Activated naive CD8-positive, alpha-beta T cell treated with anti-CD3 and anti-CD28 coated beads, Interleukin-2, amount 50 U/mL, for 24 hours (primary cell): ENCODE data around the gene KRTAP4-9.
A peak's percentile ranks its signal among the peaks of the same experiment; 100 is the strongest.
"Not testable (repeated sequence)": the region's sequence is repeated elsewhere in the genome, so short reads cannot be mapped to it uniquely, and the experiment has no call there.

Source experiments
- ATAC-seq: fragments of 150-1000 bp; cut with Tn5 transposase; one replicate; pipeline ENCODE4 v1.10.0; 2021
- DNase-seq: peaks from one replicate; pipeline ENCODE4 v3.0.0; 2021
- H3K27ac Mint-ChIP-seq: one replicate; pipeline ENCODE4 v1.8.0; 2021; ENCODE audit warnings: mild to moderate bottlenecking, mixed read lengths
- H3K27me3 Mint-ChIP-seq: one replicate; pipeline ENCODE4 v1.8.0; 2021; ENCODE audit warnings: mixed read lengths
- H3K36me3 Mint-ChIP-seq: one replicate; pipeline ENCODE4 v1.8.0; 2021; ENCODE audit warnings: low read depth, mixed read lengths
- H3K4me1 Mint-ChIP-seq: one replicate; pipeline ENCODE4 v1.8.0; 2021; ENCODE audit warnings: mixed read lengths
- H3K4me3 Mint-ChIP-seq: one replicate; pipeline ENCODE4 v1.8.0; 2021; ENCODE audit warnings: mild to moderate bottlenecking, moderate library complexity, mixed read lengths
- H3K9me3 Mint-ChIP-seq: one replicate; pipeline ENCODE4 v1.8.0; 2021; ENCODE audit warnings: mixed read lengths

The KRTAP4-9 gene

GRCh38 chr17:41105347-41105746 lies at the start of gene KRTAP4-9:
TSS of gene KRTAP4-9 (plus strand) at chr17:41105389. CDS start at chr17:41105389, 0 bp downstream.
- H3K9me3 Mint-ChIP-seq, H3K4me1 Mint-ChIP-seq, H3K4me3 Mint-ChIP-seq, H3K36me3 Mint-ChIP-seq, ATAC-seq, H3K27me3 Mint-ChIP-seq, DNase-seq: not testable (repeated sequence)
- peak within 1 kb of the TSS; percentile 37 for H3K27ac Mint-ChIP-seq

- no peak for DNase-seq
These were observed 47.6 kb upstream of the KRTAP4-9 start for GRCh38 chr17:41057547-41057946.

GRCh38 chr17:41058741-41059140 lies 46.4 kb upstream of the KRTAP4-9 start:
- H3K9me3 Mint-ChIP-seq, result no peaks in the 10 kb centered on the region
- H3K4me3 Mint-ChIP-seq, result no peak overlapping the region
- H3K36me3 Mint-ChIP-seq, result no peaks in the 10 kb centered on the region
- no peak for ATAC-seq
- no peak for DNase-seq
- no peaks in the 10 kb centered on the region for H3K4me1 Mint-ChIP-seq
- no peak overlapping the region for H3K27ac Mint-ChIP-seq
- peaks cover 33% of the 10 kb centered on the region for H3K27me3 Mint-ChIP-seq

More at GRCh38 chr17:41057547-41057946, 47.6 kb upstream of the KRTAP4-9 start:
- Mint-ChIP-seq H3K4me3 (no peak overlapping the region), H3K9me3 (no peaks in the 10 kb centered on the region), H3K4me1 (no peaks in the 10 kb centered on the region), H3K27me3 (peaks cover 33% of the 10 kb centered on the region), H3K27ac (no peak overlapping the region), H3K36me3 (no peaks in the 10 kb centered on the region)
- ATAC-seq, result no peak

- H3K27me3 Mint-ChIP-seq, result peaks cover 33% of the 10 kb centered on the region
- not testable (repeated sequence) for H3K4me3 Mint-ChIP-seq, ATAC-seq, H3K4me1 Mint-ChIP-seq, DNase-seq, H3K9me3 Mint-ChIP-seq, H3K36me3 Mint-ChIP-seq, H3K27ac Mint-ChIP-seq
These were observed 45.7 kb upstream of the KRTAP4-9 start for GRCh38 chr17:41059276-41060051.

GRCh38 chr17:41060052-41060604 lies 45.1 kb upstream of the KRTAP4-9 start, which contains the start of gene KRTAP2-3:
TSS of gene KRTAP2-3 (minus strand) at chr17:41060114. CDS start at chr17:41060050, 64 bp downstream.
- Mint-ChIP-seq H3K9me3 (no peaks in the 10 kb centered on the region), H3K4me1 (no peaks in the 10 kb centered on the region), H3K27me3 (peaks cover 33% of the 10 kb centered on the region), H3K27ac (no peak within 1 kb of the TSS), H3K36me3 (no peaks in the 10 kb centered on the region), H3K4me3 (no peak within 1 kb of the TSS)
- no peak for DNase-seq
- ATAC-seq, result no peak

GRCh38 chr17:41061964-41062363 lies 43.2 kb upstream of the KRTAP4-9 start:
- no peaks in the 10 kb centered on the region for H3K9me3 Mint-ChIP-seq

GRCh38 chr17:41063449-41063848 lies 41.7 kb upstream of the KRTAP4-9 start:
- Mint-ChIP-seq H3K4me3 (no peak overlapping the region), H3K36me3 (no peaks in the 10 kb centered on the region), H3K27me3 (peaks cover 18% of the 10 kb centered on the region), H3K4me1 (no peaks in the 10 kb centered on the region), H3K9me3 (no peaks in the 10 kb centered on the region), H3K27ac (no peak overlapping the region)
- DNase-seq (no peak), ATAC-seq (no peak)

More at GRCh38 chr17:41061964-41062363, 43.2 kb upstream of the KRTAP4-9 start:
- ATAC-seq (no peak), DNase-seq (no peak)
- Mint-ChIP-seq H3K27ac (no peak overlapping the region), H3K27me3 (peaks cover 30% of the 10 kb centered on the region), H3K4me1 (no peaks in the 10 kb centered on the region), H3K36me3 (no peaks in the 10 kb centered on the region), H3K4me3 (no peak overlapping the region)

GRCh38 chr17:41064301-41064700 lies 40.9 kb upstream of the KRTAP4-9 start:
- no peak for ATAC-seq
- H3K27me3 Mint-ChIP-seq, result peaks cover 14% of the 10 kb centered on the region
- no peak overlapping the region for H3K4me3 Mint-ChIP-seq
- no peak for DNase-seq
- H3K4me1 Mint-ChIP-seq, result no peaks in the 10 kb centered on the region
- H3K36me3 Mint-ChIP-seq, result no peaks in the 10 kb centered on the region
- H3K9me3 Mint-ChIP-seq, result no peaks in the 10 kb centered on the region
- no peak overlapping the region for H3K27ac Mint-ChIP-seq

- H3K36me3 Mint-ChIP-seq, H3K9me3 Mint-ChIP-seq, ATAC-seq, H3K4me3 Mint-ChIP-seq, H3K27me3 Mint-ChIP-seq, DNase-seq, H3K27ac Mint-ChIP-seq, H3K4me1 Mint-ChIP-seq: not testable (repeated sequence)
These were observed 40.0 kb upstream of the KRTAP4-9 start for GRCh38 chr17:41065016-41065689.

GRCh38 chr17:41065829-41066624 lies 39.2 kb upstream of the KRTAP4-9 start, which contains the start of gene KRTAP2-4:
TSS of gene KRTAP2-4 (minus strand) at chr17:41065879. CDS start at chr17:41065845, 34 bp downstream.
- Mint-ChIP-seq H3K27me3 (peaks cover 2% of the 10 kb centered on the region), H3K27ac (no peak within 1 kb of the TSS), H3K9me3 (no peaks in the 10 kb centered on the region), H3K4me3 (no peak within 1 kb of the TSS), H3K36me3 (no peaks in the 10 kb centered on the region), H3K4me1 (no peaks in the 10 kb centered on the region)
- DNase-seq (no peak), ATAC-seq (peak; percentile 40)

- Mint-ChIP-seq H3K27me3 (no peaks in the 10 kb centered on the region), H3K36me3 (no peaks in the 10 kb centered on the region), H3K9me3 (no peaks in the 10 kb centered on the region), H3K4me1 (no peaks in the 10 kb centered on the region), H3K4me3 (no peak overlapping the region), H3K27ac (no peak overlapping the region)
- DNase-seq, result no peak
- no peak for ATAC-seq
These were observed 37.9 kb upstream of the KRTAP4-9 start for GRCh38 chr17:41067281-41067680.

- Mint-ChIP-seq H3K27ac (no peak overlapping the region), H3K27me3 (no peaks in the 10 kb centered on the region), H3K36me3 (no peaks in the 10 kb centered on the region), H3K4me3 (no peak overlapping the region), H3K4me1 (no peaks in the 10 kb centered on the region), H3K9me3 (no peaks in the 10 kb centered on the region)
- DNase-seq, result no peak
- ATAC-seq, result no peak
These were observed 36.2 kb upstream of the KRTAP4-9 start for GRCh38 chr17:41069031-41069430.

GRCh38 chr17:41071606-41072360 lies 33.4 kb upstream of the KRTAP4-9 start:
- Mint-ChIP-seq H3K36me3 (no peaks in the 10 kb centered on the region), H3K4me3 (no peak overlapping the region), H3K27ac (no peak overlapping the region), H3K4me1 (no peaks in the 10 kb centered on the region), H3K9me3 (no peaks in the 10 kb centered on the region), H3K27me3 (peaks cover 17% of the 10 kb centered on the region)
- no peak for DNase-seq
- ATAC-seq, result no peak

GRCh38 chr17:41073676-41074075 lies 31.5 kb upstream of the KRTAP4-9 start:
- Mint-ChIP-seq H3K4me3 (no peak overlapping the region), H3K9me3 (no peaks in the 10 kb centered on the region), H3K27ac (no peak overlapping the region), H3K27me3 (peaks cover 23% of the 10 kb centered on the region), H3K4me1 (no peaks in the 10 kb centered on the region), H3K36me3 (no peaks in the 10 kb centered on the region)
- ATAC-seq (no peak), DNase-seq (no peak)
